Lung (tissue), 12 donors: ENCODE results near the gene DDX1. TPM values are rescaled to one million over a fixed set of nuclear protein-coding genes. Genes with fewer than 3 reads are reported as not detected.

Experiments
- ATAC-seq: fragments of 200-7000 bp; cut with Tn5 transposase; one replicate; pipeline ENCODE4 v1.9.1; 2020; ENCODE audit warnings: moderate number of reproducible peaks; ENCODE audit not compliant: insufficient read depth, low FRiP score
- DNase-seq, 3 donors: peaks; one replicate each; pipeline ENCODE4 v3.0.0-alpha.2; 2013 to 2017
- H3K27ac ChIP-seq, 2 donors: one replicate each; pipeline ENCODE4 v1.5.1; 2013; ENCODE audit warnings: mild to moderate bottlenecking in 2 of 2, moderate library complexity in 2 of 2, control low read depth in 1 of 2, inconsistent platforms in 1 of 2, low read depth in 1 of 2, low read length in 1 of 2
- H3K27me3 ChIP-seq, 3 donors: one replicate each; pipeline ENCODE4 v1.5.1; 2013; ENCODE audit warnings: low read length in 2 of 3; ENCODE audit not compliant: control insufficient read depth in 3 of 3, insufficient read depth in 3 of 3
- H3K36me3 ChIP-seq, 4 donors: one replicate each; pipeline ENCODE4 v1.5.1; 2013; ENCODE audit warnings: low read length in 4 of 4, mild to moderate bottlenecking in 1 of 4, moderate library complexity in 1 of 4; ENCODE audit not compliant: control insufficient read depth in 4 of 4, insufficient read depth in 4 of 4
- H3K4me1 ChIP-seq, 5 donors: one replicate each; pipeline ENCODE4 v1.5.1; 2013; ENCODE audit warnings: low read length in 5 of 5, mild to moderate bottlenecking in 2 of 5, moderate library complexity in 1 of 5; ENCODE audit not compliant: control insufficient read depth in 5 of 5, insufficient read depth in 5 of 5
- H3K4me3 ChIP-seq: one replicate; pipeline ENCODE4 v1.5.1; 2013; ENCODE audit warnings: mild to moderate bottlenecking, control low read depth, moderate library complexity
- H3K9ac ChIP-seq, 2 donors: one replicate each; pipeline ENCODE4 v1.5.1; 2013; ENCODE audit warnings: low read length in 2 of 2, control low read depth in 1 of 2; ENCODE audit not compliant: insufficient read depth in 1 of 2
- H3K9me3 ChIP-seq, 4 donors: one replicate each; pipeline ENCODE4 v1.5.1; 2013; ENCODE audit warnings: low read length in 3 of 4, mild to moderate bottlenecking in 1 of 4, moderate library complexity in 1 of 4; ENCODE audit not compliant: control insufficient read depth in 4 of 4, insufficient read depth in 3 of 4
- WGBS, 2 donors: extraction: QIAGEN DNeasy Blood & Tissue Kit; methylation state at CpG; one replicate each; pipeline ENCODE4 v1.1.7; 2013; 5-methylcytosine and 5-hydroxymethylcytosine counted together
- polyA plus RNA-seq, 2 donors: library from polyadenylated mRNA; stranded (reverse); fragments of 200-250 nt; gene quantifications; one replicate each; pipeline ENCODE4 v1.2.1, GENCODE V29; 2013
- total RNA-seq, 2 donors: library from RNA; depleted of rRNA in 1 of 2; stranded (reverse); fragments of >200 nt in 1 of 2; gene quantifications; one replicate each; pipeline ENCODE4 v1.2.1, GENCODE V29; 2014 to 2021
- TF ChIP-seq, protein P1 (sequence below): IDR thresholded peaks from 2 replicates; pipeline ENCODE4 v1.5.1; 2012; ENCODE audit warnings: mild to moderate bottlenecking; ENCODE audit errors: control extremely low read depth, extremely low read depth
- donor health status: control.
- donor health status: control.
- donor health status: Bipolar disorder and iron deficiency.
- donor health status: healthy.
- donor health status: DM: yes; HTN: yes; CAD: no.

The DDX1 gene
- total and polyA plus RNA-seq, 4 donors: 53.7 to 85.2 (median 60.5) TPM

- no peak for ATAC-seq
- Histone ChIP-seq H3K4me1 (no peaks in the 10 kb centered on the region), H3K4me3 (no peak overlapping the region), H3K9me3 (no peaks in the 10 kb centered on the region), H3K36me3 (peaks cover 15 to 25% (median 20%) of the 10 kb centered on the region in 4 donors), H3K9ac (no peak overlapping the region), H3K27ac (no peak overlapping the region), H3K27me3 (no peaks in the 10 kb centered on the region)
- DNase-seq: no peak
- WGBS, 2 donors: 89 to 91% methylated on average over 4 of the region's 4 CpGs
- TF ChIP-seq, protein P1, sequence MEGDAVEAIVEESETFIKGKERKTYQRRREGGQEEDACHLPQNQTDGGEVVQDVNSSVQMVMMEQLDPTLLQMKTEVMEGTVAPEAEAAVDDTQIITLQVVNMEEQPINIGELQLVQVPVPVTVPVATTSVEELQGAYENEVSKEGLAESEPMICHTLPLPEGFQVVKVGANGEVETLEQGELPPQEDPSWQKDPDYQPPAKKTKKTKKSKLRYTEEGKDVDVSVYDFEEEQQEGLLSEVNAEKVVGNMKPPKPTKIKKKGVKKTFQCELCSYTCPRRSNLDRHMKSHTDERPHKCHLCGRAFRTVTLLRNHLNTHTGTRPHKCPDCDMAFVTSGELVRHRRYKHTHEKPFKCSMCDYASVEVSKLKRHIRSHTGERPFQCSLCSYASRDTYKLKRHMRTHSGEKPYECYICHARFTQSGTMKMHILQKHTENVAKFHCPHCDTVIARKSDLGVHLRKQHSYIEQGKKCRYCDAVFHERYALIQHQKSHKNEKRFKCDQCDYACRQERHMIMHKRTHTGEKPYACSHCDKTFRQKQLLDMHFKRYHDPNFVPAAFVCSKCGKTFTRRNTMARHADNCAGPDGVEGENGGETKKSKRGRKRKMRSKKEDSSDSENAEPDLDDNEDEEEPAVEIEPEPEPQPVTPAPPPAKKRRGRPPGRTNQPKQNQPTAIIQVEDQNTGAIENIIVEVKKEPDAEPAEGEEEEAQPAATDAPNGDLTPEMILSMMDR: no peak
Observed at GRCh38 chr2:15616429-15616828, 24.8 kb downstream of the DDX1 start.

DNA sequence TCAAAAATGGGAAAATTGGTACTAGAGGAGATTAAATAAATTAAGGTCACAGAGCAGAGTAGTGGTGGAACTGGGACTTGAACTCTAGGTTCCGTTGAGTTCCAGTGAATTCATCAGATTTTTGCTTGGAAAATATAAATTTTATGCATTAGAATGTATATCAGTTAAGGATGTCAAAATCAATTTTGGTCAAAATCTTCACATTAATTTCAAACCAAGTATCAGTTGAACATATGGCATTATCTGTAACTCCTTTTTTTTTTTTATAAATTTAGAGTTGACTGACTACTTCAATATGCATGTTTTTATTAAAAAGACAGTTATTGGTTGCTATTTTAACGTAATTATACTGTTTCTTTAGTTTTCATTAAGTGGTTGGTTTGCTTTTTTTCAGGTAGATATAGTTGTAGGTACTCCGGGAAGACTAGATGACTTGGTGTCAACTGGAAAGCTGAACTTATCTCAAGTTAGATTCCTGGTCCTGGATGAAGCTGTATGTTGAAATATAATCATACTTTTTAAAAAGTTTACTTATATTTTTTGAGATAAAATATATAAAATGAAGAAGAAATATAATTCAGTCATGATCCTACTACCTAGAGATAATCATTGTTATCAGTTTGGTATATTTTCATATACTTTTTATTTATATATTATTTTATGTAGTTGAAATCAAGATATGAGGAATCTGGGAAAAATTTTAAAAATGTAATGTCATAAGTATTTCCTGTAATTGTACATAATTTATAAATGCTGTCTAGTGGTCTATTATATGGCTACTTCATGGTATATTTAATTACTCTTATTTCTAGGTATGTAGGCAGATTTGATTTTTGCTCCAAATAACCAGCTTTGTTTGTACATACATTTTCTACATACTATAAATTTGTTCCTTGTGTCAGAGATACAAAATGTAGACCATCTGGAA, 25.4 kb downstream of the DDX1 start:
- Histone ChIP-seq H3K9ac (no peak overlapping the region), H3K4me3 (no peak overlapping the region), H3K27ac (no peak overlapping the region), H3K4me1 (no peaks in the 10 kb centered on the region), H3K27me3 (no peaks in the 10 kb centered on the region), H3K9me3 (no peaks in the 10 kb centered on the region), H3K36me3 (peaks cover 15 to 25% (median 21%) of the 10 kb centered on the region in 4 donors)
- ATAC-seq: no peak
- no peak for DNase-seq
- TF ChIP-seq, protein P1: no peak
- WGBS, 2 donors: 95 to 98% methylated on average over 3 of the region's 3 CpGs

GRCh38 chr2:15617778-15618448, 26.2 kb downstream of the DDX1 start:
- Histone ChIP-seq H3K9ac (no peak overlapping the region), H3K4me3 (no peak overlapping the region), H3K27ac (no peak overlapping the region), H3K4me1 (no peaks in the 10 kb centered on the region), H3K27me3 (no peaks in the 10 kb centered on the region), H3K9me3 (no peaks in the 10 kb centered on the region), H3K36me3 (peaks cover 15 to 33% (median 22%) of the 10 kb centered on the region in 4 donors)
- ATAC-seq (no peak), DNase-seq (no peak)
- TF ChIP-seq, protein P1: no peak
- 97 to 98% methylated on average over 4 of the region's 4 CpGs for WGBS, 2 donors
